Body of pancreas (tissue), 4 donors: ENCODE data around the gene BIRC2. TPM values are rescaled to one million over a fixed set of nuclear protein-coding genes. Genes with fewer than 3 reads are reported as not detected.

Source experiments
- ATAC-seq: fragments of 150-250 bp; one replicate; pipeline ENCODE4 v1.9.1; 2016
- DNase-seq, 4 donors: peaks; one replicate each; pipeline ENCODE4 v3.0.0-alpha.2; 2019
- H3K27ac ChIP-seq, 4 donors: fragments of 200-600 bp; sonication (generic); 1 replicate in 3 of 4; 2 replicates in 1 of 4; pipeline versions ENCODE4 v1.5.1 to v1.6.1; 2016 to 2019; ENCODE audit warnings: mild to moderate bottlenecking in 1 of 4, mixed read lengths in 1 of 4, moderate library complexity in 1 of 4
- H3K27me3 ChIP-seq, 2 donors: fragments of 200-600 bp; sonication (generic); one replicate each; pipeline ENCODE4 v1.6.0; 2016; ENCODE audit warnings: mild to moderate bottlenecking in 1 of 2
- H3K36me3 ChIP-seq, 2 donors: fragments of 200-600 bp; sonication (generic); replicated peaks in 1 of 2; 2 replicates each; pipeline ENCODE4 v1.5.1; 2016; ENCODE audit warnings: low read depth in 2 of 2; ENCODE audit not compliant: insufficient read depth in 1 of 2
- H3K4me1 ChIP-seq: fragments of 200-600 bp; sonication (generic); one replicate; pipeline ENCODE4 v1.6.0; 2016
- H3K4me3 ChIP-seq, 2 donors: fragments of 200-600 bp; sonication (generic); 1 replicate in 1 of 2; 2 replicates in 1 of 2; pipeline ENCODE4 v1.5.1; 2016 to 2019
- H3K9me3 ChIP-seq, 3 donors: fragments of 200-600 bp; sonication (generic); 1 replicate in 2 of 3; 2 replicates in 1 of 3; pipeline ENCODE4 v1.5.1; 2016
- CTCF ChIP-seq, 7 experiments: fragments of 450-650 bp in 4 of 7; fragments of 200-600 bp in 3 of 7; sonication (generic) in 3 of 7; IDR thresholded peaks; one replicate each; pipeline ENCODE4 v1.5.1; 2016 to 2019; ENCODE audit warnings: antibody characterized with exemption in 7 of 7
- POLR2A ChIP-seq, 3 donors: fragments of 450-650 bp; IDR thresholded peaks; one replicate each; pipeline ENCODE4 v1.6.1; 2016; ENCODE audit warnings: antibody characterized with exemption in 3 of 3, mild to moderate bottlenecking in 2 of 3
- WGBS, 2 donors: methylation state at CpG; one replicate each; pipeline ENCODE4 v1.1.5; 2017; 5-methylcytosine and 5-hydroxymethylcytosine counted together
- intact Hi-C: fragments of 100-400 bp; cut with DNase I; formaldehyde crosslinking; loops from one replicate; pipeline ENCODE4 v1.15.1; 2023
- total RNA-seq, 2 donors: library from RNA; depleted of rRNA; stranded (reverse); fragments of >200 nt; gene quantifications; one replicate each; pipeline ENCODE4 v1.1.0, GENCODE V29; 2016

The BIRC2 gene
- total RNA-seq, 2 donors from 2014 or later: 46.5 to 53.2 TPM

- intact Hi-C loops: no loop called here
- Histone ChIP-seq H3K4me3 (no peak overlapping the region), H3K27me3 (no peaks in the 10 kb centered on the region), H3K27ac (no peak overlapping the region), H3K4me1 (peaks cover 7% of the 10 kb centered on the region), H3K9me3 (no peaks in the 10 kb centered on the region), H3K36me3 (no peaks in the 10 kb centered on the region)
- DNase-seq (no peak), ATAC-seq (no peak)
- 92 to 97% methylated on average over 7 of the region's 7 CpGs for WGBS, 2 donors
- TF ChIP-seq CTCF (IDR thresholded peaks at IDR 0.05) (no peak), POLR2A (IDR thresholded peaks at IDR 0.05) (no peak)
Measured at GRCh38 chr11:102411142-102411541, 64.1 kb downstream of the BIRC2 start.

- no peaks in the 10 kb centered on the region for H3K36me3 ChIP-seq
- peaks cover 7% of the 10 kb centered on the region for H3K4me1 ChIP-seq
- intact Hi-C loops: no loop called here
- H3K9me3 ChIP-seq: no peaks in the 10 kb centered on the region
- no peak overlapping the region for H3K27ac ChIP-seq
- no peak for ATAC-seq
- TF ChIP-seq CTCF (IDR thresholded peaks at IDR 0.05): no peak
- TF ChIP-seq POLR2A (IDR thresholded peaks at IDR 0.05): no peak
- DNase-seq: no peak
- no peaks in the 10 kb centered on the region for H3K27me3 ChIP-seq
- no peak overlapping the region for H3K4me3 ChIP-seq
- WGBS, 2 donors: 94 to 100% methylated on average over 4 of the region's 4 CpGs
Measured at GRCh38 chr11:102413497-102413896, 66.5 kb downstream of the BIRC2 start.

GRCh38 chr11:102414559-102414958 lies 67.5 kb downstream of the BIRC2 start:
- DNase-seq (no peak), ATAC-seq (no peak)
- Histone ChIP-seq H3K27me3 (no peaks in the 10 kb centered on the region), H3K4me1 (peaks cover 12% of the 10 kb centered on the region), H3K4me3 (no peak overlapping the region), H3K36me3 (no peaks in the 10 kb centered on the region), H3K9me3 (no peaks in the 10 kb centered on the region), H3K27ac (no peak overlapping the region)
- WGBS, 2 donors: 98% methylated on average over 2 of the region's 2 CpGs
- TF ChIP-seq POLR2A (IDR thresholded peaks at IDR 0.05): no peak
- no peak for TF ChIP-seq CTCF (IDR thresholded peaks at IDR 0.05)
- intact Hi-C loops: no loop called here

DNA sequence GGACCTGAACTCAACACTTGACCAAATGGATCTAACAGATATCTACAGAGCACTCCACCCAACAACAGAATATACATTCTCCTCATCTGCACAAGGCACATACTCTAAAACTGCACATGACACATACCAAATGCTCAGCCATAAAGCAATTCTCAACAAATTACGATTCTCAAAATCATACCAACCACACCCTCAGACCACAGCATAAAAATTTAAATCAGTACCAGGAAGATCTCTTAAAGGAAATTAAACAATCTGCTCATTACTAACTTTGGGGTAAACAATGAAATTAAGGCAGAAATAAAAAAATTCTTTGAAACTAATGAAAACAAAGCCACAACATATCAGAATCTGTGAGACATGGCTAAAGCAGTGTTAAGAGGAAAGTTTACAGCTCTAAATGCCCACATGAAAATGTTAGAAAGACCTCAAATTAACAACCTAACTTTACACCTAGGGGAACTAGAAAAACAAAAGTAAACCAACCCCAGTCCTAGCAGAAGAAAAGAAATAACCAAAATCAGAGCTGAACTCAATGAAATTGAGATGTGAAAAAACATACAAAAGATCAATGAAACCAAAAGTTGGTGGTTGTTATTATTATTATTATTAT lies 68.4 kb downstream of the BIRC2 start:
- no peaks in the 10 kb centered on the region for H3K27me3 ChIP-seq

More for the DNA sequence above, 68.4 kb downstream of the BIRC2 start:
- ATAC-seq (no peak), DNase-seq (no peak)
- H3K4me1 ChIP-seq: peaks cover 18% of the 10 kb centered on the region
- H3K27ac ChIP-seq: no peak overlapping the region
- no peaks in the 10 kb centered on the region for H3K36me3 ChIP-seq
- intact Hi-C loops: no loop called here
- no peak overlapping the region for H3K4me3 ChIP-seq
- H3K9me3 ChIP-seq: no peaks in the 10 kb centered on the region
- WGBS, 2 donors: 80 to 90% methylated on average over 1 of the region's 1 CpG
- TF ChIP-seq CTCF (IDR thresholded peaks at IDR 0.05): no peak
- no peak for TF ChIP-seq POLR2A (IDR thresholded peaks at IDR 0.05)
